A673 (cell line): Measurements from ENCODE around the gene NFKBIA. TPM values are rescaled to one million over a fixed set of nuclear protein-coding genes. Genes with fewer than 3 reads are reported as not detected.

ENCODE experiments used
- BruUV-seq: library from RNA; stranded (reverse); fragments of 400-500 nt; replicated peaks from 2 replicates; lab custom pipeline; 2021; lab: Mats Ljungman, UMichigan
- CTCF ChIA-PET: fragments of 300-600 bp; sonication (Branson Sonifier 250); formaldehyde crosslinking; loops from one replicate; lab custom pipeline; 2022; ENCODE audit warnings: antibody characterized with exemption; lab: Charles Lee
- POLR2A ChIA-PET: fragments of 300-600 bp; sonication (Branson Sonifier 250); formaldehyde crosslinking; loops from one replicate; lab custom pipeline; 2022; ENCODE audit warnings: antibody characterized with exemption; ENCODE audit not compliant: low non-redundant PET; lab: Charles Lee
- DNase-seq: peaks from one replicate; pipeline ENCODE4 v3.0.0-alpha.2; 2015; ENCODE audit warnings: low spot score
- H3K27ac ChIP-seq: fragments of 200-600 bp; sonication (generic); 2 replicates; pipeline ENCODE4 v1.5.1; 2016; ENCODE audit warnings: mixed run types, low read depth, mild to moderate bottlenecking, mixed read lengths, antibody characterized with exemption, low read length; ENCODE audit not compliant: poor library complexity, severe bottlenecking
- H3K27me3 ChIP-seq: fragments of 200-600 bp; sonication (generic); replicated peaks from 2 replicates; pipeline ENCODE4 v1.6.1; 2017; ENCODE audit warnings: mixed run types, low read depth, mild to moderate bottlenecking, mixed read lengths, antibody characterized with exemption, low read length; ENCODE audit not compliant: insufficient read depth, poor library complexity
- H3K36me3 ChIP-seq: fragments of 200-600 bp; sonication (generic); 2 replicates; pipeline ENCODE4 v1.6.1; 2016; ENCODE audit warnings: mixed run types, mild to moderate bottlenecking, mixed read lengths, antibody characterized with exemption, low read length; ENCODE audit not compliant: insufficient read depth, poor library complexity, severe bottlenecking
- H3K4me1 ChIP-seq: fragments of 200-600 bp; sonication (generic); 2 replicates; pipeline ENCODE4 v1.6.1; 2017; ENCODE audit warnings: mixed run types, mild to moderate bottlenecking, mixed read lengths, antibody characterized with exemption, low read length; ENCODE audit not compliant: insufficient read depth, poor library complexity, severe bottlenecking
- H3K4me3 ChIP-seq: fragments of 200-600 bp; sonication (generic); 2 replicates; pipeline ENCODE4 v1.5.1; 2016; ENCODE audit warnings: low read depth, mixed run types, mild to moderate bottlenecking, mixed read lengths, low read length; ENCODE audit not compliant: poor library complexity, severe bottlenecking
- H3K9me3 ChIP-seq: fragments of 200-600 bp; sonication (generic); 2 replicates; pipeline ENCODE4 v1.6.1; 2016; ENCODE audit warnings: mixed run types, low read depth, mild to moderate bottlenecking, mixed read lengths, antibody characterized with exemption, low read length; ENCODE audit not compliant: poor library complexity, severe bottlenecking
- CTCF ChIP-seq: fragments of 300-800, 200-600 bp; sonication (generic); conservative IDR thresholded peaks from 2 replicates; pipeline ENCODE4 v1.5.1; 2017; ENCODE audit warnings: low read depth, mild to moderate bottlenecking, antibody characterized with exemption, low read length, moderate library complexity, mixed read lengths
- EZH2 ChIP-seq: fragments of 200-600 bp; sonication (generic); IDR thresholded peaks from 2 replicates; pipeline ENCODE4 v1.6.1; 2017; ENCODE audit warnings: borderline replicate concordance, low read depth, mild to moderate bottlenecking, mixed read lengths, antibody characterized with exemption, low read length; ENCODE audit not compliant: poor library complexity, severe bottlenecking
- intact Hi-C: fragments of 100-400 bp; cut with micrococcal nuclease; formaldehyde crosslinking; loops from one replicate; pipeline ENCODE4 v1.10.0; 2022; ENCODE audit not compliant: unreplicated experiment
- total RNA-seq: library from RNA; stranded (reverse); gene quantifications from 2 replicates; pipeline ENCODE4 v1.2.3, GENCODE V29; 2021

Gene NFKBIA
- total RNA-seq, 1 experiment from 2014 or later, result 73.9 TPM

- H3K36me3 ChIP-seq, result no peaks in the 10 kb centered on the region
- peaks cover 26% of the 10 kb centered on the region for H3K4me1 ChIP-seq
- no peaks in the 10 kb centered on the region for H3K27me3 ChIP-seq
- ChIA-PET POLR2A (no interaction called here), CTCF (interaction anchor here (0.6 kb wide), 1 partner anchor 12 kb away, joined by 4 read pairs; no protein-coding TSS in a partner anchor)
- no TSS peak for BruUV-seq
- TF ChIP-seq EZH2 (no peak), CTCF (no peak)
- no peaks in the 10 kb centered on the region for H3K9me3 ChIP-seq
- intact Hi-C loops, result no loop called here
- no peak for DNase-seq
- H3K27ac ChIP-seq, result no peak overlapping the region
- H3K4me3 ChIP-seq, result no peak overlapping the region
These were observed 52.0 kb downstream of the NFKBIA start for GRCh38 chr14:35352274-35353233.

GRCh38 chr14:35351897-35352273, 52.7 kb downstream of the NFKBIA start:
- DNase-seq, result no peak
- Histone ChIP-seq H3K4me1 (peaks cover 26% of the 10 kb centered on the region), H3K27me3 (no peaks in the 10 kb centered on the region), H3K27ac (no peak overlapping the region), H3K36me3 (no peaks in the 10 kb centered on the region), H3K9me3 (no peaks in the 10 kb centered on the region), H3K4me3 (no peak overlapping the region)
- intact Hi-C loops, result no loop called here
- ChIA-PET POLR2A (no interaction called here), CTCF (interaction anchor here (0.6 to 0.8 kb wide), 2 partner anchors 12 to 22 kb away, joined by 3 to 4 read pairs; no protein-coding TSS in a partner anchor)
- TF ChIP-seq EZH2 (no peak), CTCF (no peak)
- no TSS peak for BruUV-seq

Other genes with a start within 250 kb of the NFKBIA start
- 364 and 392 TPM in 2 replicates for gene PSMA6, start 112.4 kb downstream of the NFKBIA start, total RNA-seq
- not detected in 2 replicates for gene INSM2, start 129.4 kb upstream of the NFKBIA start, total RNA-seq